HG02610 (cell line): ENCODE results near the gene CRYBB2.
"Not testable (repeated sequence)": the region's sequence is repeated elsewhere in the genome, so short reads cannot be mapped to it uniquely, and the experiment has no call there.

Experiments used
- ATAC-seq: cut with Tn5 transposase; IDR thresholded peaks from one replicate; pipeline ENCODE4 v1.9.1; 2021; ENCODE audit warnings: mild to moderate bottlenecking, moderate library complexity; ENCODE audit not compliant: unreplicated experiment

CRYBB2 gene, protein sequence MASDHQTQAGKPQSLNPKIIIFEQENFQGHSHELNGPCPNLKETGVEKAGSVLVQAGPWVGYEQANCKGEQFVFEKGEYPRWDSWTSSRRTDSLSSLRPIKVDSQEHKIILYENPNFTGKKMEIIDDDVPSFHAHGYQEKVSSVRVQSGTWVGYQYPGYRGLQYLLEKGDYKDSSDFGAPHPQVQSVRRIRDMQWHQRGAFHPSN

DNA sequence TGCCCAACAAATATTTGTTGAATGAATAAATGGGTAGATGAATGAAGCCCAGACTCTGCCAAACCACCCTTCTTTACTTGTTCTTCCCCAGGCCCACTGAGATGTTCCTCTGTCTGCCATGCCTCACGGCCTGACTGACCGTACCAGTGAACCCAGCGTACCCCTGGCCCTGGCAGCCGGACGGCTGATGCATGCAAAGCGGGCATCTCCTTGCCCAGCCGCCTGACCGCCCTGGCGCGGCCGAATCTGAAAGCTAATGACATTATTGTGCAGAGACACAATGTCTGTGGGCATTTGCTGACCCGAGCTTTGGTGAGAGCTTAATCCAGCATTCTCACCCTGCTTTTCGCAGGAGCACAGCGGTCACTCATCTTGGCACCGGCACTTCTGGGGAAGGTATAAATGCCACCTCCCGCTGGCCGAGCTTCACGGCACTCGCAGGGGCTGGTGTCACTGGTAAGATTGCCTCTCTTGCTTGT lies at the start of gene CRYBB2:
CRYBB2 (plus strand) TSS at position 429 of the 479 bp plus-strand sequence. CDS start 1,791 bp downstream, outside the sequence.
- no peak for ATAC-seq

- ATAC-seq, result no peak
These were observed 48.9 kb upstream of the CRYBB2 start for GRCh38 chr22:25170426-25170980.

- ATAC-seq, result no peak
These were observed 47.3 kb upstream of the CRYBB2 start for GRCh38 chr22:25172153-25172552.

GRCh38 chr22:25174156-25174887 lies 45.1 kb upstream of the CRYBB2 start:
- no peak for ATAC-seq

GRCh38 chr22:25174888-25175411 lies 44.5 kb upstream of the CRYBB2 start:
- no peak for ATAC-seq

DNA sequence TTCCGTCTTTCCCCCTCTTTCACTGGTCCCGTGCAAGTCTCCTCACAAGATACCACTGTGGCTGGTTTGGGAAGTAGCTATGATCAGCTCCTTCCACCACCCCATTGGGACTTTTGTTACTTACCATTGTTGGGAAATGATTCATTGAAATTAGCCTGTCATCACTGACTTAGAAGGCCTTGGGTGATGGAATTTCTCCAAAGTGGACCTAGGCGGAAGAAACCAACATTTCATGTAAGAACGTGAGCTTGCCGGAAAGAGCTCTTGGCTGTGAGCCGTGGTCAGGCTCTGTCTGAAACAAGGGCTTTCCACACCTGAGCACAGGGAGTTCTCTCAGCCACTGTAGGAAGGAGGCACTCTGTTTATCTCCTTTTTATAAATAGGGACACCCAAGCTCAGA lies 43.3 kb upstream of the CRYBB2 start:
- no peak for ATAC-seq

GRCh38 chr22:25176799-25177198 lies 42.6 kb upstream of the CRYBB2 start:
- no peak for ATAC-seq

- ATAC-seq, result no peak
These were observed 42.2 kb upstream of the CRYBB2 start for GRCh38 chr22:25177226-25177625.

- ATAC-seq, result no peak
These were observed 41.5 kb upstream of the CRYBB2 start for GRCh38 chr22:25177895-25178294.

DNA sequence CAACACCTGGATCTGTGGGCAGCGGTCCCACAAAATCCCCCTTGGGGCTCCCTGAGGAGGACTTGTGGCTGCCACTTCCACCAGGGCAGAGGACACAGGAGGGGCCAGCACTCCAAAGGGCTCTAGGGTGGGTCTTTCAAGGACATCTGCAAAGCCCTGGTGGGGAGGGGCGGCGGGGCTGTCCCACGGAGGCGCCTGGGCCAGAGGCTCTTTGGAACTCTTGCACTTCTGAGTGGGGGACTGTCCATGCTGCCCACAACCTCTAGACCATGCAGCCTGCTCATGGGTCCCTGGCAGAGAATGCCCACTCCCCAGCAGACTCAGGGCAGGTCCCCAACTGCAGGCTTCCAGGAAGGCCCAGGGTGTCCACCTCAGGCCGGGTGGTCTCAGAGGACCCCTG lies 41.1 kb upstream of the CRYBB2 start:
- ATAC-seq, result not testable (repeated sequence)

DNA sequence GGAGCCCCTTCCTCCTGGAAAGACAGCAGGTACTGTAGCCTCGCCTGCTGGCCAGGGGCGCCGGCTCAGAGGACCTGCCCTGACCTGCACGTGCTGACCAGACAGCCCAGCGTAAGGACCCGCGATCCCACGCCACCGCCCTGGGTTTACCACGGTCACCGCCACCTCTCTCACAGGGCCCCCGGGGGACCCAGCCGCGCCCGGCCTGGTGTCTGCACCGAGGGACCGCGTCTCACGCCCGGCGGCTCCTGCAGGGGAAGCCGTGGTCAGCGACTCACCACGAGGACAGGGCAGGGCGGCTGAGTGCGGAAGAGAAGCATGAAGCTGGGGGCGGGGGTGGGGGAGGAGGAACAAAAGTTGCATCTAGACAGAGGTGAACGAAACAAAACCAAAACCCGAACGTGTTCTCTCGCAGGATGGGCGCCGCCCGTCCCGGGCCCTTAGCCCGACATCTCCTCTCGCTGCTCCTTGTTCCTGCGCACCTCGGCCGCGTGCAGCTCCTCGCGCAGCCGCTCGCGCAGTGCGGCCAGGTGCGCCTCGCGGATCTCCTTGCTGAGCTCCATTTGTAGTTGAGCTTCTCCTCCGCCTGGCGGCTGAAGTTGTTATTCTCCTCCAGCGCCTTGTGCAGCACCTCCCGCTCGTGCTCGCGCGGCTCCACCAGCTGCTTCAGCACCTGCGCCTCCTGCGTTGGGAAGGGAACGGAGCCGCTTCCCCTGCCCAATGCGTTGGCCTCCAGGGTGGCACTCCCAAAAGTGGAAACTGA lies 40.4 kb upstream of the CRYBB2 start:
- not testable (repeated sequence) for ATAC-seq

GRCh38 chr22:25182131-25183110 lies 37.0 kb upstream of the CRYBB2 start:
- ATAC-seq, result no peak

- ATAC-seq, result no peak
These were observed 35.4 kb upstream of the CRYBB2 start for GRCh38 chr22:25183949-25184619.

DNA sequence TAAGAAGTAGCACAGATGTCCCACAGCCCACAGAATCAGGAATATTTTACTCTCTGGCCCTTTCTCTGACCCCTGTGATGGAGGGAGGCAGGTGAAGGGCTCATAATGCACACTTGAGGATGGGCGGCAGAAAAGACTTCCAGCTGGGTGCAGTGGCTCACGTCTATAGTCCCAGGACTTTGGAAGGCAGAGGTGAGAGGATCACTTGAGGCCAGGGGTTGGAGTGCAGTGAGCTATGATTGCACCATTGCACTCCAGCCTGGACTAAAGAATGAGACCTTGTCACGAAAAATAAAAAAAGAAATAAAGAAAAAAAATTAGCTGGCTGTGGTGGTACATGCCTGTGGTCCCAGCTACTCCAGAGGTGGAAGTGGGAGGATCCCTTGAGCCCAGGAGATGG lies 33.3 kb upstream of the CRYBB2 start:
- ATAC-seq, result no peak

DNA sequence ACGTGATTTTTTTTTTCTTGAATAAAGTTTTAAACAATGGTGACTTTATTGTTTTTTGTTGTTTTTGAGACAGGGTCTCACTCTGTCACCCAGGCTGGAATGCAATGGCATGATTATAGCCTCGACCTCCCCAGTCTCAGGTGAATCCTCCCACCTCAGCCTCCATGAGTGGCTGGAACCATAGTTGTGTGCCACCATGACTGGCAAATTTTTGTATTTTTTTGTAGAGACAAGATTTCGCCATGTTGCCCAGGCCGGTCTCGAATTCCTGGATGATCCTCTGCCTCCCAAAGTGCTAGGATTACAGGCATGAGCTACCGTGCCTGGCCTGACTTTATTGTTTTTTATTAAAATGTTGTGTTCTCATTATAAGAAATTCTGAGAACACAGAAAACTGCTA lies 32.0 kb upstream of the CRYBB2 start:
- no peak for ATAC-seq

DNA sequence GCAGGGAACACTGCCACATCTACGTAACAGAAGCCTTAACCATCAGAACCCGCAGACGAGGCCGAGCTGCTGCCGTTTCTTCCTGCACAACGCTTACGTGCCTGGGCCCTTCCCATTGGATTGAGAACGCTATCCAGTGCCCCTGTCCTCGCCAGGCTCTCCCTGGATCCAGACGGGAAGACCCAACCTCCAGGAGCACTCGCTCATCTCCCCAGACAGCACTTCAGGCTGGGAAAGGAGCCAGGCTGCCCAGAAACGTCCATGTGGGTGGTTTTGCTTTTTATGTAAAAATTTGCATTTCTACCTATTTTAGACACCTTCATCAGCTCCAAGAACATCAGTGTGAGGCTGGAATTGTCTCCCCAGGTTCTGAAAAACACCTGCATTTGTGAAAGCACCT lies 27.0 kb upstream of the CRYBB2 start:
- ATAC-seq, result no peak

DNA sequence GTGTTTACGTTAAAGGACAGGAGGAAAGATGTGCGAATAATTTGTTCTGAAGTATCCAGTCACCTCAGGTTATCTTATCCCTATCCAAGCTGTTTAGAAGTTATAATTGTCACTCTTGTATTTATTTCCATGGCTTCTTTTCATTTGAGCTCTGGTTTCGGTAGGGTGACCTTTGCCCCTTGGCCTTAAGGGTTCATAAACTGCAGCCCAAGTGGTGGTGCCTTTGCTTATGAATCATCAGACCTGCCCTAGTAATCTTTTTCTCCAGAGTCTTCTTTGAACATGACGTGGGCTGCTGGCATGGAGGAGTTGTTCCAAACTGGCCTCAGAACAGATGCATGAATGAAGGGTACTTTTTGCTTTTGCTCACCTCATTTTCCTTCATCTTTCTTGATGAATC lies 26.3 kb upstream of the CRYBB2 start:
- ATAC-seq, result no peak

DNA sequence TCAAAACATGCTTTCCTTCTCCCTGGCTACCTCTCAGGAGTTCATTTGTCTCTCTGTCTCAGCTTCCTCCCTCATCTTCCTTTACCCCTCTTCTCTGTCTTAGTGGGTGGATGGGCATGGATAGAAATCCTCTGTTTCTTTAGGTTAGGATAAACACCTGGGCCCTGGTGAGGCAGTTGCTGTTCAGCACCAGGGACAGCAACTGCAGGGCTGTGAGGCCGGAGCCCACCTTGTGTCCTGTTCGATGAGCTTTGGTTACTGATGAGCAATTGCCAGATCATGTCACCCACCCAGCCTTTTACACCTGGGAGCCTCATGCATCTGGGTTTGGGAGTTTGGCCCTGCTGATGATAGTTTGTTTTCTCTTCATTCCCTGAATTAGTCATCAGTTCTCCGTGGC lies 25.9 kb upstream of the CRYBB2 start:
- ATAC-seq, result no peak

DNA sequence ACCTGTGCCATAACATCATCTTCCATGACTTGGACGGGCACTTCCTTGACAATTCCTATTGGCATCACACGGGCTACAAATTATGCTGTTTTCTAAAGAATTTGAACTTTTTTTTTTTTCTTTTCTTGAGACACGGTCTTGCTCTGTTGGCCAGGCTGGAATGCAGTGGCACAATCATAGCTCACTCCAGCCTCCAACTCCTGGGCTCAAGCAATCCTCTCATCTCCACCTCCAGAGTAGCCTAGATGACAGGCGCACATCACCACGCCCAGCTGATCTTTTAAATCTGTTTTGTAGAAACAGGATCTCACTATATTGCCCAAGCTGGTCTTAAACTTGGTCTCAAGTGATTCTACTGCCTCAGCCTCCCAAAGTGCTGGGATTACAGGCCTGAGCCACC lies 23.1 kb upstream of the CRYBB2 start:
- no peak for ATAC-seq
